PC-3 (cell line): ENCODE measurements around the gene ULK4.

Source experiments
- CTCF ChIP-seq: fragments of 300-600 bp; sonication (generic); conservative IDR thresholded peaks from 2 replicates; pipeline ENCODE4 v1.5.1; 2017; ENCODE audit warnings: antibody characterized with exemption, low read depth, mild to moderate bottlenecking, low read length
- EZH2 ChIP-seq: fragments of 300-600 bp; sonication (generic); IDR thresholded peaks from one replicate; pipeline ENCODE4 v1.6.1; 2017; ENCODE audit warnings: antibody characterized with exemption, mild to moderate bottlenecking, low read length; ENCODE audit not compliant: unreplicated experiment
- EZH2phosphoT487 ChIP-seq: fragments of 300-600 bp; sonication (generic); IDR thresholded peaks from 2 replicates; pipeline ENCODE4 v1.6.1; 2018; ENCODE audit warnings: mild to moderate bottlenecking, antibody characterized with exemption, low read length, borderline replicate concordance

- no peak for TF ChIP-seq CTCF
- TF ChIP-seq EZH2phosphoT487, result no peak
- no peak for TF ChIP-seq EZH2
Observed at GRCh38 chr3:41854956-41855355, 106.9 kb downstream of the ULK4 start.
